Measurements from ENCODE around the gene TMCC1.

- TF ChIP-seq CTCF (IDR thresholded peaks at IDR 0.05) = no peak
- no peak for TF ChIP-seq POLR2A (IDR thresholded peaks at IDR 0.05)
Measured at GRCh38 chr3:129705274-129705673, 188.2 kb downstream of the TMCC1 start.
